AG09309 (cell line): ENCODE data around the gene SRCAP.

Experiments used
- DNase-seq: peaks from one replicate; pipeline ENCODE4 v3.0.0-alpha.2; 2010; ENCODE audit warnings: low read depth
- H3K4me3 ChIP-seq: 2 replicates; pipeline ENCODE4 v1.5.1; 2011; ENCODE audit warnings: mild to moderate bottlenecking, low read depth, low read length, moderate library complexity; ENCODE audit not compliant: control insufficient read depth
- TF ChIP-seq, protein P1 (sequence below): IDR thresholded peaks from 2 replicates; pipeline ENCODE4 v1.5.1; 2011; ENCODE audit warnings: mild to moderate bottlenecking, low read depth, low read length, inconsistent platforms; ENCODE audit not compliant: insufficient read depth, control insufficient read depth; ENCODE audit errors: missing control alignments

SRCAP gene

DNA sequence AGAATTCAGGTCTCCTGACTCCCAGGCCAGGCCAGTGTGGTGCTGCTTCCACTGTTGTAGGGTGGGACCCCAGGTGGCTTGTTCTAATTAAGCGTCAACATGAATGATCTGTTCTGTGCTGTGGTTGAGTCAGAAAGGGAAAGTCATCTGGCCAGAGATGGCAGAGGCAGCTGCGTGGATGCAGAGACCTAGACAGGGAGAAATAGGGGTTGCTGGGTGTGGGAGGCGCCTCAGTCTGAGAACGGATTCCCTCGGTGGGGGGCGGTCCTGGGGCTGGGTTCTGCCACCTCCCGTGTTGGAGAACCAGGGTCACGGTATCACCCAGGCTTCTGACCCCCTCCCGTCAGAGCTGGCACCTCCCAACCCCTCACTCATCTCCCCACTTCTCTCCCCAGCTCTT lies 35.2 kb upstream of the SRCAP start:
- DNase-seq, result no peak
- H3K4me3 ChIP-seq, result no peak overlapping the region
- TF ChIP-seq, protein P1, sequence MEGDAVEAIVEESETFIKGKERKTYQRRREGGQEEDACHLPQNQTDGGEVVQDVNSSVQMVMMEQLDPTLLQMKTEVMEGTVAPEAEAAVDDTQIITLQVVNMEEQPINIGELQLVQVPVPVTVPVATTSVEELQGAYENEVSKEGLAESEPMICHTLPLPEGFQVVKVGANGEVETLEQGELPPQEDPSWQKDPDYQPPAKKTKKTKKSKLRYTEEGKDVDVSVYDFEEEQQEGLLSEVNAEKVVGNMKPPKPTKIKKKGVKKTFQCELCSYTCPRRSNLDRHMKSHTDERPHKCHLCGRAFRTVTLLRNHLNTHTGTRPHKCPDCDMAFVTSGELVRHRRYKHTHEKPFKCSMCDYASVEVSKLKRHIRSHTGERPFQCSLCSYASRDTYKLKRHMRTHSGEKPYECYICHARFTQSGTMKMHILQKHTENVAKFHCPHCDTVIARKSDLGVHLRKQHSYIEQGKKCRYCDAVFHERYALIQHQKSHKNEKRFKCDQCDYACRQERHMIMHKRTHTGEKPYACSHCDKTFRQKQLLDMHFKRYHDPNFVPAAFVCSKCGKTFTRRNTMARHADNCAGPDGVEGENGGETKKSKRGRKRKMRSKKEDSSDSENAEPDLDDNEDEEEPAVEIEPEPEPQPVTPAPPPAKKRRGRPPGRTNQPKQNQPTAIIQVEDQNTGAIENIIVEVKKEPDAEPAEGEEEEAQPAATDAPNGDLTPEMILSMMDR, result no peak

DNA sequence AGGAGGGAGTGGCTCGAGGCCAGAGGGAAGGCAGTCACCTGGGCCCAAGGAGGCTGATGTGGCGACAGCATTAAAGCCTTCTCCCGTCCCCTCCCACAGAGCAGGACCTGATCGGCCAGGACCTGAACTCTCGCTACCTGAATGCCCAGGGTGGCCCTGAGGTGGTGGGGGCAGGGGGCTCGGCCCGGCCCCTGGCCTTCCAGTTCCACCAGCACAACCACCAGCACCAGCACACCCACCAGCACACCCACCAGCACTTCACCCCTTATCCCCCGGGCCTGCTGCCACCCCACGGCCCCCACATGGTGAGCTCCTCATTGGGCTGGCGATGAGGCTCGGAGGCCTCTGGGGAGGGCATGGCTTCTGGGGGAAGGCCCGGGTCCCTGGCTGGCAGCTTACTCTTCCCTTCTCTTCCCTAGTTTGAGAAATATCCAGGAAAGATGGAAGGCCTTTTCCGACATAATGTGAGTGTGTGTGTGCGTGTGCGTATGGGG lies 34.3 kb upstream of the SRCAP start:
- no peak overlapping the region for H3K4me3 ChIP-seq
- TF ChIP-seq, protein P1, result no peak
- DNase-seq, result no peak

DNA sequence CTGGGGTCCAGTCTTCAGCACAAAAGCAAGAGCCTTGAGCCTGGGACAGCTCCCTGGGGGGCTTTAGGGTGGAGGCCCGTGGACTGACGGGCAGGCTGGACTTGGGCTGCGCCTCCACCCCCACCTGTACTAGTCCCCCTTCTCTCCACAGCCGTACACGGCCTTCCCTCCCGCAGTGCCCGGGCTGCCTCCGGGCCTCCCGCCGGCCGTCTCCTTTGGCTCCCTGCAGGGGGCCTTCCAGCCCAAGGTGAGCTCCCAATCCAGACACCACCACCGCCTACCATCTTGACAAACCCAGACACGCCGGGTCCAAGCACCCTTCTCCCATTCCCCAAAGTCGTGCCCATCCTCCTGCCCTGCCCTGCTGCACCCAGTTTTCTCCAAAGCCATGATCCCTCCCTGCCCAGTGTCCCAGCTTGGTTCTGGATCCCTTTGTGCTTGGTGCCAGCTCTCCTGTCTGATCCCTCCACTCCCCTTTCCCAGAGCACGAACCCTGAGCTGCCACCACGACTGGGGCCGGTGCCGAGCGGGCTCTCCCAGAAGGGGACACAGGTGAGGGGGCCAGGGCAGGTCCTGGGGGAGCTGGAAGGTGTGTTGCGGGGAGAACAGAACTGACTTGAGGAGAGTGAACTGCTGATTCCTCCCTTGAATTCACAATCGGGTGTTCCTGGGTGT lies 33.7 kb upstream of the SRCAP start:
- TF ChIP-seq, protein P1, result no peak
- no peak for DNase-seq
- H3K4me3 ChIP-seq, result no peak overlapping the region

DNA sequence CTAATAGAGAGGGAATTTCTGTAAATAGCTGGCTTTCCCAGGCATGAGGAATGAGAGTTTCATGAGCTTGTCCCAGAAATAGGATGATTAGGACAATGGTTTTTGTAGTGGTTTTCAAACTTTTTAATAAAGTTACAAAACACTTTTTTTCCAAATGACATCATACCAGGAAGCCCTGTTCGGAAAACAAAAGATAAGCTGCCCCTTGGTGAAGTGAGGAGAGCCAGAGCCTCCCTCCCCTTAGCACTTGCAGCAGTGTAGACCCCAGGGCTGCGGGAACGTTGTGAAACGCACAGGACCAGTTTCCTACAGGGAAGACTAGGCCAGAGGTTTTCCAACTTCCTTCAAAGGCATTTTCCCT lies 33.2 kb upstream of the SRCAP start:
- DNase-seq, result no peak
- TF ChIP-seq, protein P1, result no peak
- H3K4me3 ChIP-seq, result no peak overlapping the region

- DNase-seq, result no peak
- H3K4me3 ChIP-seq, result no peak overlapping the region
- TF ChIP-seq, protein P1, result no peak
These were observed 32.3 kb upstream of the SRCAP start for GRCh38 chr16:30666681-30667080.

GRCh38 chr16:30667361-30667905 lies 31.5 kb upstream of the SRCAP start:
- H3K4me3 ChIP-seq, result no peak overlapping the region
- TF ChIP-seq, protein P1, result no peak
- DNase-seq, result no peak

DNA sequence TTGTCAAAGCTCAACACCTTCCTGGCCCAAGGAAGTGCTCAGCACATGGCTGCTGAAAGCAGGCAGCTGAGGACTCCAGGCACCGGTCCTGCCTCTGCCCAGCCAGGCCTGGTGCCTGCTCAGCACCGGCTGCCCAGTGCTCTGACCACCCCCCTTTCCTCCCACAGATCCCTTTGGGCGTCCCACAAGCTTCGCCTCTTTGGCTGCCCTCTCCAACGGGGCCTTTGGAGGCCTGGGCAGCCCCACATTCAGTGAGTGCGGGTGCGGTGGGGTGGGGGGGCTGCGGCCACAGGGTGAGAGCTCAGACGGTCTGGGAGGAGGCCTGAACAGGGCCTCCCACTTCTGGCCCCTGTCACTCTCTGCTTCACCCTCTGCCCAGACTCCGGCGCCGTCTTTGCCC lies 30.6 kb upstream of the SRCAP start:
- DNase-seq, result no peak
- H3K4me3 ChIP-seq, result no peak overlapping the region
- TF ChIP-seq, protein P1, result no peak
